Measurements from ENCODE around the gene RLBP1. TPM values are rescaled to one million over a fixed set of nuclear protein-coding genes. Genes with fewer than 3 reads are reported as not detected.

The RLBP1 gene
- total and polyA plus RNA-seq, 2 of the 4 experiments (the other 2 are of a cell fraction) = not detected

GRCh38 chr15:89194608-89195007 lies 26.8 kb downstream of the RLBP1 start:
- H4K5ac ChIP-seq (ENCODE audit: low read depth, low read length) = no peak overlapping the region
- H2AFZ ChIP-seq (replicated peaks; ENCODE audit: low read length, poor library complexity) = no peak overlapping the region
- no peak overlapping the region for H2BK120ac ChIP-seq (ENCODE audit: low read depth, low read length)
- intact Hi-C loops (cut with micrococcal nuclease) (no loop called here), in situ Hi-C loops (cut with MboI; ENCODE audit: low sequenced_read_pairs) (no loop called here), dilution Hi-C loops (cut with HindIII; ENCODE audit: low sequenced_read_pairs, unreplicated experiment) (no loop called here)
- H3K4me2 ChIP-seq (ENCODE audit: low read depth, low read length) = no peak overlapping the region
- no peak overlapping the region for H3K27ac ChIP-seq (ENCODE audit: insufficient read depth, low read length)
- no peaks in the 10 kb centered on the region for H3K9me3 ChIP-seq (ENCODE audit: control insufficient read depth, insufficient read depth, low read length)
- H3K79me1 ChIP-seq (ENCODE audit: low read depth in 1 of 2, low read length in 2 of 2) = no peaks in the 10 kb centered on the region
- H3K18ac ChIP-seq (ENCODE audit: low read depth, low read length) = no peak overlapping the region
- H3K56ac ChIP-seq (ENCODE audit: extremely low read depth, insufficient read depth, low read length) = no peak overlapping the region
- H4K91ac ChIP-seq (ENCODE audit: insufficient read depth, low read depth, low read length) = no peak overlapping the region
- H3K23ac ChIP-seq (ENCODE audit: low read depth, low read length) = no peak overlapping the region
- ChIA-PET CTCF (interaction anchor here (1.7 to 2.8 kb wide), 2 partner anchors 13 to 16 kb away, joined by 6 to 13 read pairs; no protein-coding TSS in a partner anchor), POLR2A (ENCODE audit: unreplicated experiment) (no interaction called here)
- no peak for DNase-seq
- no peak overlapping the region for H3K4me3 ChIP-seq (ENCODE audit: insufficient read depth, low read depth, low read length)
- H2BK20ac ChIP-seq (ENCODE audit: low read depth, low read length) = no peak overlapping the region
- H3K4ac ChIP-seq (ENCODE audit: low read depth, low read length) = no peak overlapping the region
- H3K27me3 ChIP-seq (ENCODE audit: control insufficient read depth, insufficient read depth, low read length) = no peaks in the 10 kb centered on the region
- no peaks in the 10 kb centered on the region for H4K20me1 ChIP-seq (ENCODE audit: insufficient read depth, low read length)
- no peak overlapping the region for H4K8ac ChIP-seq (ENCODE audit: low read depth in 2 of 2, low read length in 2 of 2)
- no peak for ATAC-seq (ENCODE audit: low read depth)
- H3K4me1 ChIP-seq (ENCODE audit: control insufficient read depth, insufficient read depth, low read length) = peaks cover 9% of the 10 kb centered on the region
- H3K9ac ChIP-seq (ENCODE audit: low read depth, low read length) = no peak overlapping the region
- 0 out of 2 replicates have a peak, but pooled peaks cover 8% of the 10 kb centered on the region for H3K9me1 ChIP-seq (ENCODE audit: insufficient read depth, low read length)
- H2BK5ac ChIP-seq (ENCODE audit: low read depth, low read length, poor library complexity, severe bottlenecking) = no peak overlapping the region
- H2AK5ac ChIP-seq (ENCODE audit: low read depth, low read length) = no peak overlapping the region
- H2AK9ac ChIP-seq (replicated peaks; ENCODE audit: low read depth, low read length, poor library complexity) = no peak overlapping the region
- BruUV-seq (replicated peaks) = no TSS peak
- no peak overlapping the region for H3K14ac ChIP-seq (replicated peaks; ENCODE audit: low read depth, low read length)
- H2BK15ac ChIP-seq (ENCODE audit: low read depth, low read length) = no peak overlapping the region
- 100% methylated on average over 2 of the region's 4 CpGs; no CpG with 5 or more reads in 1 of the 2 experiments for whole genome bisulfite sequencing, 2 experiments (ENCODE audit: extremely low coverage in 2 of 2, insufficient read length in 1 of 2)
- H3K36me3 ChIP-seq (ENCODE audit: control insufficient read depth, insufficient read depth, low read length) = peaks cover 39% of the 10 kb centered on the region
- TF ChIP-seq CEBPB (IDR thresholded peaks at IDR 0.05; ENCODE audit: low read depth, low read length) (no peak), MXI1 (IDR thresholded peaks at IDR 0.05; ENCODE audit: borderline replicate concordance, low read depth, low read length) (no peak), POLR2A (IDR thresholded peaks at IDR 0.05; ENCODE audit: low read depth, low read length) (no peak), RFX5 (IDR thresholded peaks at IDR 0.05; ENCODE audit: low read depth, low read length) (no peak), FOS (IDR thresholded peaks at IDR 0.05; ENCODE audit: low read depth, low read length) (no peak), CHD1 (IDR thresholded peaks at IDR 0.05; ENCODE audit: low read depth, low read length) (no peak), NFE2L2 (IDR thresholded peaks at IDR 0.05; ENCODE audit: low read depth, low read length) (no peak), USF2 (IDR thresholded peaks at IDR 0.05; ENCODE audit: low read depth, low read length) (no peak), ELK1 (IDR thresholded peaks at IDR 0.05; ENCODE audit: borderline replicate concordance, low read depth, low read length) (no peak), RCOR1 (IDR thresholded peaks at IDR 0.05; ENCODE audit: insufficient replicate concordance, low read length) (no peak), MAZ (IDR thresholded peaks at IDR 0.05; ENCODE audit: borderline replicate concordance, low read depth, low read length) (no peak), RAD21 (IDR thresholded peaks at IDR 0.05; ENCODE audit: low read length) (no peak), MAFK (IDR thresholded peaks at IDR 0.05; ENCODE audit: low read depth, low read length) (no peak), SMC3 (IDR thresholded peaks at IDR 0.05; ENCODE audit: low read depth, low read length) (no peak), CTCF (conservative IDR thresholded peaks at IDR 0.05; ENCODE audit: low read depth, low read length) (no peak), BHLHE40 (IDR thresholded peaks at IDR 0.05; ENCODE audit: low read depth, low read length) (no peak)
